ENCODE results near the gene ZNF423.

Gene ZNF423

GRCh38 chr16:49749816-49750215 lies 106.1 kb downstream of the ZNF423 start:
- no peak for DNase-seq (ENCODE audit: low spot score)

GRCh38 chr16:49748322-49748721 lies 107.6 kb downstream of the ZNF423 start:
- no peak for DNase-seq (ENCODE audit: low spot score)

- no peak for DNase-seq (ENCODE audit: low spot score)
Measured at GRCh38 chr16:49747654-49748053, 108.3 kb downstream of the ZNF423 start.

GRCh38 chr16:49746545-49746944 lies 109.4 kb downstream of the ZNF423 start:
- DNase-seq (ENCODE audit: low spot score) = no peak

- no peak for DNase-seq (ENCODE audit: low spot score)
Measured at GRCh38 chr16:49745311-49745747, 110.6 kb downstream of the ZNF423 start.

GRCh38 chr16:49744244-49745220 lies 111.4 kb downstream of the ZNF423 start:
- no peak for DNase-seq (ENCODE audit: low spot score)

- no peak for DNase-seq (ENCODE audit: low spot score)
Measured at GRCh38 chr16:49743658-49744057, 112.3 kb downstream of the ZNF423 start.

- DNase-seq (ENCODE audit: low spot score) = no peak
Measured at GRCh38 chr16:49743203-49743464, 112.8 kb downstream of the ZNF423 start.

- no peak for DNase-seq (ENCODE audit: low spot score)
Measured at GRCh38 chr16:49742428-49743202, 113.3 kb downstream of the ZNF423 start.

- no peak for DNase-seq (ENCODE audit: low spot score)
Measured at GRCh38 chr16:49740256-49740655, 115.7 kb downstream of the ZNF423 start.

- no peak for DNase-seq (ENCODE audit: low spot score)
Measured at GRCh38 chr16:49739381-49739780, 116.5 kb downstream of the ZNF423 start.

- no peak for DNase-seq (ENCODE audit: low spot score)
Measured at GRCh38 chr16:49738832-49739231, 117.1 kb downstream of the ZNF423 start.

GRCh38 chr16:49738001-49738400 lies 117.9 kb downstream of the ZNF423 start:
- DNase-seq (ENCODE audit: low spot score) = no peak

GRCh38 chr16:49737541-49737940 lies 118.4 kb downstream of the ZNF423 start:
- no peak for DNase-seq (ENCODE audit: low spot score)

- DNase-seq (ENCODE audit: low spot score) = no peak
Measured at GRCh38 chr16:49734331-49734730, 121.6 kb downstream of the ZNF423 start.

- DNase-seq (ENCODE audit: low spot score) = no peak
Measured at GRCh38 chr16:49733313-49734009, 122.5 kb downstream of the ZNF423 start.

GRCh38 chr16:49731911-49732310 lies 124.0 kb downstream of the ZNF423 start:
- no peak for DNase-seq (ENCODE audit: low spot score)

GRCh38 chr16:49730772-49731171 lies 125.1 kb downstream of the ZNF423 start:
- DNase-seq (ENCODE audit: low spot score) = no peak

GRCh38 chr16:49727611-49728010 lies 128.3 kb downstream of the ZNF423 start:
- DNase-seq (ENCODE audit: low spot score) = no peak

GRCh38 chr16:49726155-49726554 lies 129.8 kb downstream of the ZNF423 start:
- DNase-seq (ENCODE audit: low spot score) = no peak

- DNase-seq (ENCODE audit: low spot score) = no peak
Measured at GRCh38 chr16:49725651-49726050, 130.3 kb downstream of the ZNF423 start.

GRCh38 chr16:49724774-49725173 lies 131.1 kb downstream of the ZNF423 start:
- no peak for DNase-seq (ENCODE audit: low spot score)

GRCh38 chr16:49723310-49723709 lies 132.6 kb downstream of the ZNF423 start:
- DNase-seq (ENCODE audit: low spot score) = no peak
